AG04449 (cell line): ENCODE data around the gene RIOK3.

Experiments used
- CTCF ChIA-PET: fragments of 350-600 bp; formaldehyde crosslinking; extraction: SDS; loops from one replicate; lab custom pipeline; 2021; ENCODE audit warnings: antibody characterized with exemption; lab: Yijun Ruan, JAX
- POLR2A ChIA-PET: fragments of 400-600, 350-600 bp; formaldehyde crosslinking; extraction: SDS; loops from one replicate; lab custom pipeline; 2020; ENCODE audit warnings: antibody characterized with exemption, inconsistent platforms; lab: Yijun Ruan, JAX
- DNase-seq: peaks from one replicate; pipeline ENCODE4 v3.0.0-alpha.2; 2010; ENCODE audit warnings: low read depth, low spot score
- H3K4me3 ChIP-seq: 2 replicates; pipeline ENCODE4 v1.5.1; 2011; ENCODE audit warnings: low read depth, mild to moderate bottlenecking, control low read depth, low read length
- TF ChIP-seq, protein P1 (sequence below): IDR thresholded peaks from one replicate; pipeline ENCODE4 v1.5.1; 2011; ENCODE audit warnings: mild to moderate bottlenecking, moderate library complexity, low read length, control low read depth, inconsistent platforms; ENCODE audit not compliant: insufficient read depth; ENCODE audit errors: missing control alignments

RIOK3 gene

GRCh38 chr18:23433360-23433759 is 19.7 kb upstream of the RIOK3 start:
- H3K4me3 ChIP-seq = no peak overlapping the region
- no peak for DNase-seq
- POLR2A ChIA-PET = no interaction called here
- CTCF ChIA-PET = interaction anchor here (0.6 to 1.4 kb wide), 2 partner anchors 9 to 20 kb away, joined by 3 to 5 read pairs; no protein-coding TSS in a partner anchor
- TF ChIP-seq, protein P1, sequence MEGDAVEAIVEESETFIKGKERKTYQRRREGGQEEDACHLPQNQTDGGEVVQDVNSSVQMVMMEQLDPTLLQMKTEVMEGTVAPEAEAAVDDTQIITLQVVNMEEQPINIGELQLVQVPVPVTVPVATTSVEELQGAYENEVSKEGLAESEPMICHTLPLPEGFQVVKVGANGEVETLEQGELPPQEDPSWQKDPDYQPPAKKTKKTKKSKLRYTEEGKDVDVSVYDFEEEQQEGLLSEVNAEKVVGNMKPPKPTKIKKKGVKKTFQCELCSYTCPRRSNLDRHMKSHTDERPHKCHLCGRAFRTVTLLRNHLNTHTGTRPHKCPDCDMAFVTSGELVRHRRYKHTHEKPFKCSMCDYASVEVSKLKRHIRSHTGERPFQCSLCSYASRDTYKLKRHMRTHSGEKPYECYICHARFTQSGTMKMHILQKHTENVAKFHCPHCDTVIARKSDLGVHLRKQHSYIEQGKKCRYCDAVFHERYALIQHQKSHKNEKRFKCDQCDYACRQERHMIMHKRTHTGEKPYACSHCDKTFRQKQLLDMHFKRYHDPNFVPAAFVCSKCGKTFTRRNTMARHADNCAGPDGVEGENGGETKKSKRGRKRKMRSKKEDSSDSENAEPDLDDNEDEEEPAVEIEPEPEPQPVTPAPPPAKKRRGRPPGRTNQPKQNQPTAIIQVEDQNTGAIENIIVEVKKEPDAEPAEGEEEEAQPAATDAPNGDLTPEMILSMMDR = no peak

DNA sequence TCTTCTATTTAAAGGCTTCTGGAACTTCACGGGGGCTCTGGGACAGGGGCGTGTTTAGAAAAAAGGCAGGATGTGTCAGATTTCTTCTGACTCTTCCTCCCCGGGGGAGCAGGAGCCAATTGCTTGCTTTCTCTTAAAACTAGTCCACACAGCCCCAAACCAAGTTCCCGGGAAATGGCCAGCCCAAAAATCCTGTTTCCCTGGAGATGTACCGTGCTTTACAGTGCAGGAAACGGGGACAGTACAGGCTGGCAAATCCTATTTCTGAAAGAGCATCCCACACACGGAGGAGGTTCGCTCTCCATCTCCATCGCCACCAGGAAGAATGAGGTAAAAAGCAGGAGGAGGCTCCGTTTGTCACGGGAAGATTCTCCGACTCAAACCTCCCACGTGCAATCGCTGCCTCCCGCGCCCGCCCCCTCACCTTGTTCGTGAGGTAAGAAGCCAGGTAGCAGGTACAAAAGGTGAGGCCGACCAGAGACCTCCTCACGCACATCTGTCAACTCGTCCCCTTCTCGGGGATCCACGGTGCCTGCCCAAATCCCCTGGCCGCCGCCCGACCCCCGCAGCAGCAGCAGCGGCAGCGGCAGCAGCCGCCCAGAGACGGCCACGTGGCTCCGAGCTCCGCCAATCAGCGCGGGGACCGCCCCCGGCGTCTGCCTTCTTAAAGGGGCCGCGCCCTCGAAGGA is 15.6 kb upstream of the RIOK3 start:
- ChIA-PET CTCF (no interaction called here), POLR2A (interaction anchor here (0.6 kb wide), 1 partner anchor 230 kb away, joined by 3 read pairs; no protein-coding TSS in a partner anchor)
- H3K4me3 ChIP-seq = peak overlapping the region; percentile 99
- peak; percentile 12 for DNase-seq
- TF ChIP-seq, protein P1 = no peak

DNA sequence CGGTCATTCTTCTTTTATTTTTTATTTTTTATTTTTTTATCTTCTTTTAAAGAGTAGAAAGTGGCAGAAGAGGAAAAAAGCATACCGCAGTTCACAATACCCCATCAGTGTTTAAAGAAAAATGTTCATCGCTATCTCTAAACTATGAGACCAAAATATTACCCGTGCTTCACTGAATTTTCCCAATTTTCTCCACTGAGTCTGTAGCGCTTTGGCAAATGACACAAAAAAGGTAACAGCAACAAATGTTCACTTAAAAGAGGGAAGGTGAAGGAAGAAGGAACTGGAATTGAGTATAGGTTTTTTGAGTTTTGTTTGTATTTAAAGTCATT is 15.1 kb upstream of the RIOK3 start:
- ChIA-PET CTCF (no interaction called here), POLR2A (interaction anchor here (0.6 kb wide), 1 partner anchor 230 kb away, joined by 3 read pairs; no protein-coding TSS in a partner anchor)
- peak overlapping the region; percentile 99 for H3K4me3 ChIP-seq
- TF ChIP-seq, protein P1 = no peak
- DNase-seq = no peak

GRCh38 chr18:23438608-23439366 is 14.3 kb upstream of the RIOK3 start:
- POLR2A ChIA-PET = no interaction called here
- no peak overlapping the region for H3K4me3 ChIP-seq
- TF ChIP-seq, protein P1 = no peak
- no peak for DNase-seq
- CTCF ChIA-PET = no interaction called here

- no peak overlapping the region for H3K4me3 ChIP-seq
- POLR2A ChIA-PET = no interaction called here
- CTCF ChIA-PET = no interaction called here
- TF ChIP-seq, protein P1 = no peak
- no peak for DNase-seq
Observed at GRCh38 chr18:23440131-23440530, 13.0 kb upstream of the RIOK3 start.

DNA sequence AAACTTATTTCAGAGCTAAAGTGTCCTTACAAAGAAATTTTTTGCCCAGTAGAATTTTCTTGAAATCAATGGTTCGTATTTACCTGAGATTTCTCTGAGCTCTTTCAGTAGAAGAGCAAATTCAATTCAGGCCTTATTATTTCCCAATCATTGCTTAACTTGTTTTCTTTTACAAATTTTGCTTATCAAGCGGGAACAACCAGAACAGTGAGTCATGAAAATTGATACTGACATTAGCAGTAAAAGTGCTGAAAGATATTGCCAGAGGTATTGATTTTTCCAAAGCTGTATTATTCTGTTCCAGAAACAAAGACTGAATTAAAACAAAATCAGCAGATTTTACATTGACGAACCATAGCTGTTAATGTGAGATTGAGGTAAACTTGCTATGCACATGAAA is 10.1 kb upstream of the RIOK3 start:
- DNase-seq = no peak
- no peak overlapping the region for H3K4me3 ChIP-seq
- ChIA-PET CTCF (interaction anchor here (0.8 to 1.7 kb wide), 2 partner anchors 9 to 10 kb away, joined by 3 to 5 read pairs; partner anchors contain the start of gene RIOK3), POLR2A (interaction anchor here (0.8 kb wide), 1 partner anchor 9 kb away, joined by 3 read pairs; no protein-coding TSS in a partner anchor)
- TF ChIP-seq, protein P1 = no peak
